Mesenchymal stem cell (in vitro differentiated cells and primary cell): ENCODE data around the gene ZYX.
A peak's percentile ranks its signal among the peaks of the same experiment; 100 is the strongest.

ENCODE experiments used
- DNase-seq: peaks from one replicate; pipeline ENCODE4 v3.0.0-alpha.2; 2013
- H2AFZ ChIP-seq: one replicate; pipeline ENCODE4 v1.6.1; 2013; ENCODE audit warnings: low read depth, mild to moderate bottlenecking, control low read depth, inconsistent platforms, low read length, moderate library complexity
- H2AK5ac ChIP-seq: 2 replicates; pipeline ENCODE4 v1.6.1; 2013; ENCODE audit warnings: low read length, moderate library complexity, mild to moderate bottlenecking, inconsistent platforms; ENCODE audit not compliant: severe bottlenecking
- H2BK120ac ChIP-seq: one replicate; pipeline ENCODE4 v1.6.1; 2013; ENCODE audit warnings: low read depth, mild to moderate bottlenecking, inconsistent platforms, low read length, moderate library complexity
- H2BK12ac ChIP-seq, 2 experiments: one replicate each; pipeline ENCODE4 v1.6.1; 2013; ENCODE audit warnings: inconsistent platforms in 2 of 2, low read length in 2 of 2, mild to moderate bottlenecking in 2 of 2, moderate library complexity in 2 of 2, control low read depth in 1 of 2
- H2BK15ac ChIP-seq: one replicate; pipeline ENCODE4 v1.6.1; 2013; ENCODE audit warnings: mild to moderate bottlenecking, low read depth, inconsistent platforms; ENCODE audit not compliant: poor library complexity, severe bottlenecking
- H2BK5ac ChIP-seq: 2 replicates; pipeline ENCODE4 v1.6.1; 2013; ENCODE audit warnings: low read depth, mild to moderate bottlenecking, low read length, control low read depth, inconsistent platforms; ENCODE audit not compliant: poor library complexity, severe bottlenecking
- H3K14ac ChIP-seq, 2 experiments: one replicate each; pipeline ENCODE4 v1.6.1; 2013; ENCODE audit warnings: inconsistent platforms in 2 of 2, low read length in 2 of 2, control low read depth in 1 of 2, mild to moderate bottlenecking in 1 of 2, moderate library complexity in 1 of 2
- H3K18ac ChIP-seq, 2 experiments: one replicate each; pipeline ENCODE4 v1.6.1; 2013; ENCODE audit warnings: inconsistent platforms in 2 of 2, low read length in 2 of 2, control low read depth in 1 of 2, low read depth in 1 of 2, mild to moderate bottlenecking in 1 of 2
- H3K23ac ChIP-seq, 2 experiments: one replicate each; pipeline ENCODE4 v1.6.1; 2013; ENCODE audit warnings: inconsistent platforms in 2 of 2, low read length in 2 of 2, mild to moderate bottlenecking in 2 of 2, moderate library complexity in 2 of 2, control low read depth in 1 of 2
- H3K27ac ChIP-seq: 2 replicates; pipeline ENCODE4 v1.5.1; 2013; ENCODE audit warnings: mild to moderate bottlenecking, moderate library complexity, low read length, control low read depth, inconsistent platforms; ENCODE audit not compliant: poor library complexity, severe bottlenecking
- H3K27me3 ChIP-seq, 2 experiments: 2 replicates each; pipeline versions ENCODE4 v1.6.1 to v1.7.0; 2013; ENCODE audit warnings: low read length in 2 of 2, mild to moderate bottlenecking in 2 of 2, moderate library complexity in 2 of 2, control low read depth in 1 of 2, inconsistent platforms in 1 of 2; ENCODE audit not compliant: control insufficient read depth in 1 of 2, insufficient read depth in 1 of 2
- H3K36me3 ChIP-seq, 2 experiments: 2 replicates each; pipeline versions ENCODE4 v1.6.1 to v1.7.0; 2013; ENCODE audit warnings: low read length in 2 of 2, control low read depth in 1 of 2, inconsistent platforms in 1 of 2, low read depth in 1 of 2, mild to moderate bottlenecking in 1 of 2; ENCODE audit not compliant: insufficient read depth in 2 of 2, control insufficient read depth in 1 of 2
- H3K4ac ChIP-seq, 2 experiments: one replicate each; pipeline ENCODE4 v1.6.1; 2013; ENCODE audit warnings: inconsistent platforms in 2 of 2, low read length in 2 of 2, mild to moderate bottlenecking in 2 of 2, moderate library complexity in 2 of 2, control low read depth in 1 of 2, low read depth in 1 of 2
- H3K4me1 ChIP-seq: 2 replicates; pipeline ENCODE4 v1.6.1; 2013; ENCODE audit warnings: low read depth, low read length, control low read depth; ENCODE audit not compliant: control insufficient read depth, insufficient read depth
- H3K4me2 ChIP-seq: 2 replicates; pipeline ENCODE4 v1.6.1; 2013; ENCODE audit warnings: low read length, mild to moderate bottlenecking, inconsistent platforms; ENCODE audit not compliant: poor library complexity, severe bottlenecking
- H3K4me3 ChIP-seq, 2 experiments: 2 replicates each; pipeline versions ENCODE4 v1.5.1 to v1.7.0; 2013; ENCODE audit warnings: low read length in 2 of 2, mild to moderate bottlenecking in 2 of 2, control low read depth in 1 of 2, low read depth in 1 of 2; ENCODE audit not compliant: insufficient read depth in 1 of 2
- H3K79me1 ChIP-seq: replicated peaks from 2 replicates; pipeline ENCODE4 v1.6.1; 2013; ENCODE audit warnings: mild to moderate bottlenecking, control low read depth, low read length, inconsistent platforms; ENCODE audit not compliant: poor library complexity, severe bottlenecking
- H3K9ac ChIP-seq: 2 replicates; pipeline ENCODE4 v1.7.0; 2013; ENCODE audit warnings: mild to moderate bottlenecking, low read length, moderate library complexity
- H3K9me3 ChIP-seq: 2 replicates; pipeline ENCODE4 v1.7.0; 2013; ENCODE audit warnings: mild to moderate bottlenecking, low read length; ENCODE audit not compliant: control insufficient read depth
- H4K8ac ChIP-seq: one replicate; pipeline ENCODE4 v1.6.1; 2013; ENCODE audit warnings: inconsistent platforms, mild to moderate bottlenecking, low read length, moderate library complexity
- H4K91ac ChIP-seq: one replicate; pipeline ENCODE4 v1.6.1; 2013; ENCODE audit warnings: mild to moderate bottlenecking, low read length, inconsistent platforms
- whole genome bisulfite sequencing: methylation state at CpG from one replicate; pipeline ENCODE4 v1.1.7; 2013; ENCODE audit warnings: mixed read lengths; 5-methylcytosine and 5-hydroxymethylcytosine counted together

The ZYX gene

GRCh38 chr7:143362131-143363015, 18.8 kb upstream of the ZYX start, which contains the start of gene FAM131B:
FAM131B (minus strand) TSS chr7:143362713; CDS start chr7:143362603, 110 bp downstream.
- peak within 1 kb of the TSS; percentile 16 for H2BK15ac ChIP-seq
- H3K4me3 ChIP-seq: peak within 1 kb of the TSS; percentile 50 to 83
- H2BK120ac ChIP-seq: peak within 1 kb of the TSS; percentile 22
- H2BK5ac ChIP-seq: no peak within 1 kb of the TSS
- WGBS: under 1% methylated on average over 55 of the region's 112 CpGs
- no peaks in the 10 kb centered on the region for H3K79me1 ChIP-seq
- peaks cover 35 to 74% of the 10 kb centered on the region in 2 experiments for H3K27me3 ChIP-seq
- peak within 1 kb of the TSS; percentile 5 to 55 for H3K14ac ChIP-seq
- H3K23ac ChIP-seq: peak within 1 kb of the TSS in 1 of 2 experiments; percentile 100
- H4K8ac ChIP-seq: no peak within 1 kb of the TSS
- peak within 1 kb of the TSS in 1 of 2 experiments; percentile 21 for H2BK12ac ChIP-seq
- no peak within 1 kb of the TSS for H3K4ac ChIP-seq
- H3K18ac ChIP-seq: peak within 1 kb of the TSS in 1 of 2 experiments; percentile 78
- H3K36me3 ChIP-seq: peaks cover 0 to 13% of the 10 kb centered on the region in 2 experiments
- no peak for DNase-seq
- peaks cover 17% of the 10 kb centered on the region for H3K4me1 ChIP-seq
- H2AK5ac ChIP-seq: no peak within 1 kb of the TSS
- H2AFZ ChIP-seq: peak within 1 kb of the TSS; percentile 91
- no peaks in the 10 kb centered on the region for H3K9me3 ChIP-seq
- peak within 1 kb of the TSS; percentile 70 for H3K4me2 ChIP-seq
- H3K27ac ChIP-seq: no peak within 1 kb of the TSS
- peak within 1 kb of the TSS; percentile 78 for H3K9ac ChIP-seq
- no peak within 1 kb of the TSS for H4K91ac ChIP-seq

DNA sequence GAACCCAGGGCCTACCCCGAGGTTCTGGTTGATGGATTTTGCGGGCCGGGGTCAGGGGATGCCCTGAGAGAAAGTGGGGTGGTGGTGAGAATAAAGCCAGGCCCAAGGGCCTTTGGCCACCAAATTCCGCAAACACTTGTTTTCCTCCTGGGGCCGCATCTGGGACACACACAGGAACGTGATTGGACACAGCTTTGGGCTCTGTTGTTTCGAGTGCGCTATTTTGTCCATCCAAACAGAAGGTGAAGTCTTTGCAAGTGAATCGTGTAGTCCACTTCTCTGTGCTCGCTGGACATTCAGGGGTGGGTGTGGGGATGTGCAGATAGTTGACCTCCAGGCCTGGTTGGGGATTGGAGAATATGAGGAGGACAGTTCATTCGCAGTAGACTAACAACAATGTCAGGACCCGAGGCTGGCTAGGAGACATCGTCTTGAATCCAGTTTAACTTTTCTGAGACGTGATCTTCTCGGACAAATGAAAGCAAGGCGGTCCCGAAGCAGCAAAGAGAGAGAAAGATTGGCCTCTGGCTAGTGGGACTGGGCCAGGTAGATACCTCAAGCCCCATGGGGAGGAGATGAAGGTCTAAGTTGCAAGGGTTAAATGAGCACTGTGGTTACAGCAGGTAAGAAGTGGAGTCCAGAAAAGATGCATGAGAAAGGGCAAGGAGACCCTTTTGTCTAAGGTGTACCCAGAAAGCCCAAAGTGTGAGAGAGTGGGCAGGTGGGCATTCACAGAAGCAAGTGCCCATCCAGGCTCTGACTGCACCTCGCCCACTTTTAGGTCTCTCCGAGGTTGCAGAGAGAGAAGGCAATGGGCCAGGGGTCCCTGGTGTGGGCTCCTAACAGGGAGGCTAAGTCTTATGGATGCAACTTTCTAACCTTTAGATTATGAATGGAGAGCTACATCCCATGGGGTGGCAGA, 17.9 kb upstream of the ZYX start:
- Histone ChIP-seq H3K14ac (peak overlapping the region in 1 of 2 experiments; percentile 5), H3K36me3 (peaks cover 0 to 13% of the 10 kb centered on the region in 2 experiments), H3K4ac (no peak overlapping the region), H2BK5ac (no peak overlapping the region), H3K4me2 (peak overlapping the region; percentile 70), H2BK120ac (peak overlapping the region; percentile 22), H4K91ac (no peak overlapping the region), H3K4me1 (peaks cover 20% of the 10 kb centered on the region), H4K8ac (no peak overlapping the region), H2AFZ (no peak overlapping the region), H3K27ac (no peak overlapping the region), H3K23ac (no peak overlapping the region), H3K79me1 (no peaks in the 10 kb centered on the region), H3K9me3 (no peaks in the 10 kb centered on the region), H3K27me3 (peaks cover 35 to 69% of the 10 kb centered on the region in 2 experiments), H3K4me3 (peak overlapping the region; percentile 50 to 65), H2BK15ac (no peak overlapping the region), H3K9ac (peak overlapping the region; percentile 59), H3K18ac (no peak overlapping the region), H2BK12ac (no peak overlapping the region), H2AK5ac (no peak overlapping the region)
- 41% methylated on average over 19 of the region's 19 CpGs for WGBS
- no peak for DNase-seq

DNA sequence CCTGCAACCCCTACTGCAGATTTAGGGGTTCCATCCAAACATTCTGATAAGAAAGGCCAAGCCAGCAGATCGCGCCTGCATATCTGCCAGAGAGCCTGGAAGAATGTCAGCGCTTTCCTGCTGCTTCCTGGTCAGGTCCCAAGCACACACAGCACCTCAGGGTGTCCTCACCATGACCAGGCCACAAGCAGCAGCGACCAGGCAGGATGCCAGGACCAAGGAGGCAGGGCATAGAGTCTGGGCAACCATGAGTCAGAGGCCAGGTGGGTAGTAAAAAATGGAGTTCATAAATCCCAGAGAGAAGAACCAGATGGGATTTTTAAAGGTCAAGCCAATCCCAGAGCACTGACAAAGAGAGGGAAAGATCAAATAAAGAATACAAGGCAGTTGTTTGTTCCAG, 13.2 kb upstream of the ZYX start:
- peaks cover 9% of the 10 kb centered on the region for H3K4me1 ChIP-seq
- no peak overlapping the region for H2BK5ac ChIP-seq
- no peak overlapping the region for H2AK5ac ChIP-seq
- H3K27me3 ChIP-seq: peaks cover 23 to 26% of the 10 kb centered on the region in 2 experiments
- H3K9ac ChIP-seq: no peak overlapping the region
- H3K14ac ChIP-seq: no peak overlapping the region
- no peak overlapping the region for H3K23ac ChIP-seq
- H3K9me3 ChIP-seq: no peaks in the 10 kb centered on the region
- DNase-seq: no peak
- H2AFZ ChIP-seq: no peak overlapping the region
- H3K4me2 ChIP-seq: no peak overlapping the region
- H2BK15ac ChIP-seq: no peak overlapping the region
- no peak overlapping the region for H2BK12ac ChIP-seq
- H4K91ac ChIP-seq: no peak overlapping the region
- H3K27ac ChIP-seq: no peak overlapping the region
- 92% methylated on average over 4 of the region's 4 CpGs for WGBS
- no peak overlapping the region for H3K18ac ChIP-seq
- no peaks in the 10 kb centered on the region for H3K36me3 ChIP-seq
- no peak overlapping the region for H3K4ac ChIP-seq
- H4K8ac ChIP-seq: no peak overlapping the region
- H3K79me1 ChIP-seq: no peaks in the 10 kb centered on the region
- H2BK120ac ChIP-seq: no peak overlapping the region
- H3K4me3 ChIP-seq: no peak overlapping the region
